GM23338 (cell line): ENCODE results near the gene ZSWIM9.
"Not testable (repeated sequence)": the region's sequence is repeated elsewhere in the genome, so short reads cannot be mapped to it uniquely, and the experiment has no call there.

Source experiments
- CTCF ChIP-seq, 2 experiments: fragments of 200-600 bp in 1 of 2; sonication (generic) in 1 of 2; conservative IDR thresholded peaks; 2 replicates each; pipeline versions ENCODE4 v1.5.1 to v1.6.1; 2016 to 2017; ENCODE audit warnings: antibody characterized with exemption in 2 of 2, low read depth in 2 of 2, mild to moderate bottlenecking in 2 of 2, moderate library complexity in 1 of 2
- EZH2 ChIP-seq: fragments of 200-600 bp; sonication (generic); IDR thresholded peaks from one replicate; pipeline ENCODE4 v1.8.0; 2017; ENCODE audit warnings: antibody characterized with exemption, mild to moderate bottlenecking, low read depth; ENCODE audit not compliant: unreplicated experiment
- JUNB ChIP-seq: IDR thresholded peaks from one replicate; pipeline ENCODE4 v1.6.1; 2016; ENCODE audit warnings: antibody characterized with exemption; ENCODE audit not compliant: unreplicated experiment
- NANOG ChIP-seq: IDR thresholded peaks from 2 replicates; pipeline ENCODE4 v1.6.1; 2016; ENCODE audit warnings: antibody characterized with exemption, borderline replicate concordance
- POLR2AphosphoS5 ChIP-seq: IDR thresholded peaks from 2 replicates; pipeline ENCODE4 v1.6.1; 2016; ENCODE audit warnings: antibody characterized with exemption, low read depth
- REST ChIP-seq: IDR thresholded peaks from one replicate; pipeline ENCODE4 v1.6.1; 2018; ENCODE audit warnings: antibody characterized with exemption; ENCODE audit not compliant: unreplicated experiment

GRCh38 chr19:48241771-48242170 lies 71.3 kb downstream of the ZSWIM9 start:
- not testable (repeated sequence) for TF ChIP-seq EZH2; CTCF (conservative IDR thresholded peaks at IDR 0.05; ENCODE audit: low read depth in 2 of 2); JUNB; REST; POLR2AphosphoS5; NANOG
